ENCODE results near the gene UNC119. TPM values are rescaled to one million over a fixed set of nuclear protein-coding genes. Genes with fewer than 3 reads are reported as not detected.
"Not testable (repeated sequence)": the region's sequence is repeated elsewhere in the genome, so short reads cannot be mapped to it uniquely, and the experiment has no call there.

UNC119 gene
- polyA plus RNA-seq (ENCODE audit: insufficient read length): 15.5 TPM

DNA sequence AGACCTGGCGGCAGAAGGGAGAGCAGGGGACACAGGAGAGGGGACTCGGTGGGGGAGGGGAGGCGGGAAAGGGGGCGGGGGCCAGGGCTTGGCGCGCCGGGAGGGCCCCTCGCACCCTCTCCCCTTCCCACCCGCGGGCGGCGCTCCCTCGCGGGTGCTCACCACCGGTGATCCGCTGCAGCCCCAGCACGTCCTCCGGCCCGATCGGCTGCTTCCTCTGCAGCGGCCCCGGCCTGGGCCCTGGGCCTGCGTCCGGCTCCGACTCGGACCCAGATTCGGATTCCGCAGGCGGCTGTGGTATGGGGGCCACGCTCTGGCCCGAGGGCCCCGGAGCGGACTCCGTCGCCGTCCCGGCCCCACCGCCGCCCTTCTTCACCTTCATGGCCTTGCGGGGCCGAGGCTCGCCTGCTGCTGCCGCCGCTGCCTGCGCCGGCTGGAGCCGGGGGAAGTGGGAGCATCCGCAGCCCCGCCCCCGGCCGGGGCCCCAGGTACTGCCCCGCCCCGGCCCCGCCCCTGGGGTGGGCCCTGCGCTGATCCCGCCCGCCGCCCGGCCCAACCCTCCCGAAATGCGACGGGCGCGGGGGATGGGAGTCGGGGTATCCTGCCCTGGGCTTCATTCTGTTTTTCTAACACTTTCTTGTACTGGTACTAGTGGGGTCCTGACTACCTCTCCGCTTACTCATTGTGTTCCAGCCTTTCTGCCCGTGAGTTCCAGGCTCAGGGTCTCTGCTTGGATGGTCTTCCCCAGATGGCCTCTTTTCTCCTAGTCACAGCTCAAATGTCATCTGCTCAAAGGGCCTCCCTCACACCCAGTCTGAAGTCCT is at the start of gene UNC119:
TSS of gene UNC119 (minus strand) at position 449 of the 824 bp plus-strand sequence. CDS start at position 382, 67 bp downstream.
- peak; percentile 85 for DNase-seq

DNA sequence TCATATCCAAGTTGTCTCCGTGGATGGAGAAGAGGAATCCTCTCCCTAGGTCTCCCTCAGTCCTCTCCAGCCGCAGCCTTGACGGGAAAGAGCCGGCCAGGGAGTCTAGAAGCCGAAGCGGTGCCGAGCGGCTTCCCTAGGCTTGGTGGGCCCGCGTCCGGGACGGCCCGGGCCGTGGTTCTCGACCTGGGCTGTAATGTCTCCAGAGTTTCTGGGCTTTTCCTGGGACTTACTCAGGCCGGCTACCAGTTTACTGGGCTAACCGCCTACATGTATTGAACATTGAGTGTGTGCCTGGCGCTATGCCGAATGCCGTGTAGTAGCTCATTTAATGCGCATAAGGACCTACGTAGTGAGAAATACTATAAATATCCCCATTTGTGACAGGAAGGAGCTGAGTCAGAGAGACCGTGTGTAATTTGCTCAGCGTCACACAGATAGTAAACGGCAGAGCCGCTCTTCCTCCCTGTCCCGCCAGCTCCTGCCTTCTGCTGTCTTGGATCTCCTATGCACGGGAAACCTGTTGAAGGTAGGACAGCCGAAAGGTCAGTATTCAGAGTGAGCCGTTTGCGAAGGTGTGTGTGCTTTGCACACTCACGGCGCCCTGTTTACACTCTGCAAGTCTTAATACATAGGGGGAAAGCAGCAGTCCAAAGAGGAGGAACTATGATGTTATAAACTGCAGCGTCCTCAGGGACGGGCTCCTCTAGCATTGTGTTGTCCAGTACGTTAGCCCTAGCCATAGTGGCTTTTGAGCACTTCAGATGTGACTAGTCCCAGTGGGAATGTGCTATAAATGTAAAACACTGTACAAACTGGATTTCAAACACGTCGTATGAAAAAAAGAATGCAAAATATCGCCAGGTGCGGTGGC is 47.1 kb upstream of the UNC119 start:
- peak; percentile 74 for DNase-seq

DNA sequence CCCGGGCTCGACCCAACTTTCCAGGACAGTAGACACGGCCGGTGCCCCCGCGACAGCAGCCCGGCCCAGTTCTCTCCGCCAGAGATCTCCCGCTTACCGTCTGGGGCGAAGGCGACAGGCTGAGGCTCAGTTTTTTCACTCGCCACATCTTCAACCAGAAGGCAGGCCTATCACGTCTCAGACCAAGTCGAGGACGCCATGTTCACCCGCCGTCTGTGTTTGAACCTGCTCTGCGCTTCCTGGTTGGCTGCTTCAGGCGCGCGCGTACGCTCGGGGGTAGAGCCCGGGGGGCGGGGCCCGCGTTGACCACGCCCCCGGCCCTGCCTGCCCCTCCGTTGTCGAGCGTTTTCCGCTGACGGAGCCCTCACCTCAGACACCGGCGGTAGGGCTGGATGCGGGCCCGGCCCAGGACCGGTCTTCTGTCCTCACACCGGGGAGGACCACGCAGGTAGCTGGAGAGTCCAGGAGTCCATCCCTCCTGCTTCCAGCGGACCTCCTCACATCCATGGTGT is 46.4 kb upstream of the UNC119 start, which contains the start of gene SPAG5:
TSS of gene SPAG5 (minus strand) at position 227 of the 512 bp plus-strand sequence. CDS start at position 148, 79 bp downstream.
- peak; percentile 94 for DNase-seq

DNA sequence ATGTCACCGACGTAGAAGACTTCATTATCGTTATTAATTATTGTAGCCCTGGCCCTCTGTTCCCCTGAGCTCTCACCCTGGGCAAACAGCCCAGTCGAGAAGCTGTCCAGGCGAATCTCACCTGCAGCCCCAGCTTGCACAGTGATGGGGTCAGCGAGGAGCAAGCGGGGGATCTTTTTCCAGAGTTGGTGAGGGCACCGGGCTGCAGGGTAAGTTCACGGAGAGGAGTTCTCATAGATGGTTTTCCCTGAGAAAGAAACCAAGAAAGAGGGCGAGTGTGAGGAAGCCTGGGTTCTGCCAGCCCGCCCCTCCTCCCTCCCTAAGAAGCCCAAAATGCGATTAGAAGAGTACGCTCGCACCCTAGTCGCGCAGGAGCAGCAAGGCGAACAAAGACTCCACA is 46.0 kb upstream of the UNC119 start:
- DNase-seq: no peak

DNA sequence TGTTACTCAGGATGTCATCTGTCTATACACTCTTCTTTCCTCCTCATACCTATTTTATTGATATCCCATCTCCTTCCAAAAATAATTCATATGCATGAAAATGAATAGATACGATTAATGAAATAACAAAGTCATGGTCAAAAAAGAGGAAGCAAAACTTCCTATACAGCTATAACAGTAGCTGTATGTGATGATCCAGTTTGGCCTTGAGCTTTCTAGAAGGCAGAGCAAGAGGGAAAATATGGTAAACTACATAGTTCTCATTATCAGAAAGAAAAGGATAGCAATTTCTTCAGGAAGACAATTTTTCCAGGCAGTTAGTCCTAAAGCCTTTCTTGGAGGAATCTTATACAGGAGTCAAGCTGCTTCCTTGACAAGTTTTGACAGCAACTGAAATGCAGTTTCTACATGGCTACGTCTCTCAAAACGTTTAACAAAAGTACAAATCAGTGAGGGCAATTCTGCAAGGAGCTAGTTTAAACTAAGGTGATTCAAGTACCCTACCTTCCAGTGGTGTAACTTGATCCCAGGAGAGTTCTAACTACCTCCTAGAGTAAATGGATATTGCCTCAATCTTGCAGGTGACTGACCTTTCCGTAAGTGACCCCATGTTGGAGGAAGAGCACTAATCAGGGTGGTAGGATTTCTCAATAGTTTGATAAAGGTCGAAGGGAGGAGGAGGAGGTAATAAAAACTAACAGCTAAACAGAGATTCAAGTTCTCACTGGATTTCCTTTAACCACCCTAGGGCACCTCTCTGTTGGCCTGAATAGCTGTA is 45.4 kb upstream of the UNC119 start:
- DNase-seq: no peak

DNA sequence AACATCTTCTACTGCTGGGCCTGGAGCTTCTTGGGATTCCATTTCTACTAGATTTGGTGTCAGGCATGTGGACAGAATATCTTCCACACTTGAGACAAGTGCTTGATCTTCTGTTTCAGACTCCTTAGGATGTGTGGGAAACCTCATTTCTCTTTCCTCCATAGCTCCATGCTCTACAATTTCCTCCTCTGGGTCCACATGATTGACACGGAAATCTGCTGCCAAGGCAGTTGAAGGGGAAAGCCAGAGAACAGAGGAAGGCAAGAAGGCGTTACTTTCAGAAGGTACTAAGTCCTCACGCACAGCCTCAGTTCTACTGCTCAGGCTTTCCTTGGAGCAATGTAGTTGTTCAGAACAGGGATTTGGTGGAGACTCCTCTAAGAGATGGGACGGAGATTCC is 39.8 kb upstream of the UNC119 start:
- DNase-seq: no peak

DNA sequence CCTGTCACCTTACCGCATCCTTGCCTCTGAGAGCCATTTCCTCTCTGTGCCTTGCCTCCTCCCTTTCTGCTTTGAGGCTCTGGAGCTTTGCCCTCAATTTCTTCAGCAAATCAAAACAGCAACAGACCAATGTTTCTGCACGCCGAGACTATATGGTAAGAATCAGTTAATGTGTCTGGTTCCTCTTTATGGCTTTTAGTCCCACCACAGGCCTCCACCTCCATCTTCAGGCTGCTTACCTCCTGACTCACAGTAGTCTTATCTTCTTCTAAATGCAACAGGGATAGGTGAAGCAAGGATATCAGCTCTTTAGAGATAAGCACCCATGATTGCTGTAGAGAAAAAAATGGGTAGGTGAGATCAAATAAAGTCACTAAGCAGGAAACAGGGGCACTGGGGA is 33.4 kb upstream of the UNC119 start:
- DNase-seq: no peak

DNA sequence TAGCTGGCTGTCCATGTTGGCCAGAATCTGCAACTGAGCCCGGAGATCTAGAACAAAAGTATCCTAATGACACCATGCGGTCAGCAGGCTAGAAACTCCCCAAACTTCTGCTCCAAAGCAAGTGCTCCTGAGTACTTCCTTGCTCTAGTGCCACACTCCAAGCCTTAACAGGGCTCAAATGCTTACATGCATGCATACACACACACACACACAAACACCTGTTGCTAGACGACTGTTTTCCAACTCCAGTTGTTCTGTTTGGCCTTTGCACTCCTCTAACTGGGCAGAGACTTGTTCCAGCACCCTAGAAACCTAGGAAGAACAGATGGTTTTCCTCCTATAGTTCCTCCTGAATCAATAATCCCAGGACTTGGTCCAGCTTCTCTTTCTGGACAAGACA is 32.0 kb upstream of the UNC119 start:
- DNase-seq: no peak

DNA sequence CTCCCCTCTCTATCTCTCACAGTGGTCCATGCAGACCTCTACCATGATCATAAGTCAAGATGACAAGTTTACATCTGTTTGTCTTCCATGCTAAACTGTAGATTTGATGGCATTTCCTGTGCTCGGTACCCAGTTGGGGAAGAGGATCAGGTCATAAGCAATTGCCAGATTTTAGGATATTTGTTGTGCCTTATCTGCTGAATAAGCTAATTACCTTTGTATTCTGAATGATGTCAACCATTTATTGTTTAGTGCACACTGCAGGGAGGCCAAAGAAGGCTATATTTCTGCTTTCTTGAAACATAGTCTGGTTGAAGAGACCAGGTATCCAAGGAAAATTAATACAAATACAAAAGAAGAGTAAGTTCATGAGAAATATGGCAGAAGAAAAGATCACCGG is 30.1 kb upstream of the UNC119 start:
- DNase-seq: no peak

DNA sequence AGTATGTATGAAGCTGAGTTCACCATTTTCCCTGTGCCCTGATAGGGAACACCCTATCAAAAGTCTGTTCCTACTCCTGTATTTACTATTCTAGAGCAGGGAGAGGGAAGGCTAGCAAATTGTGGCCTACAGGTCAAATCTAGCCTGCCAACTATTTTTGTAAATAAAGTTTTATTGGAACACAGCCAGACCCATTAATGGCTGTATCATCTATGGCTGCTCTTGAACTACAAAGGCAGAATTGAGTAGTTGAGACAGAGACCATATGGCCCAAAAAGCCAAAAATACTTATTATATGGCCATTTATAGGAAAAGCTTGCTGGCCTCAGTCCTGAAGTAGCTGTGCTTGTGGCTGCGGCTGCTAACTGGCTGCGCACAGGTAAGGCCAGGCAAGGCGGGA is 28.5 kb upstream of the UNC119 start:
- DNase-seq: no peak

DNA sequence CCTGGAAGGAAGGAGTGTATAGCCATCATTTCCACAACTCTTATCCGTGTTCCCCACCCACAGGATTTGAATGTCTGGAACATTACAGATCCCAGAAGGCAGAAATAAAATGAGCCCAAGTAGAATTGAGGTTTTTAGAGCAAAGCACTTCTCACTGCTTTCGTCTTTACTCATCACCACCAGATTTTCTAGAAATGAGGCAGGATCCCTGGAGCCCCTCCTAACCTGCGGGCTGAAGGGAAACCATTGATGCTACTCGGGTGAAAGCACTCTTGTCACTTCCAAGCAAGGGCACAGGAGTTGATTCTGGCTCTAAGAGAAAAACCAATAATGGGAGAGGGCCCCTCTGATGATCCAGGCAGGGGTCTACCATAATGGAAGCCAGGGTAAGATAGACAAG is 27.1 kb upstream of the UNC119 start:
- DNase-seq: no peak

DNA sequence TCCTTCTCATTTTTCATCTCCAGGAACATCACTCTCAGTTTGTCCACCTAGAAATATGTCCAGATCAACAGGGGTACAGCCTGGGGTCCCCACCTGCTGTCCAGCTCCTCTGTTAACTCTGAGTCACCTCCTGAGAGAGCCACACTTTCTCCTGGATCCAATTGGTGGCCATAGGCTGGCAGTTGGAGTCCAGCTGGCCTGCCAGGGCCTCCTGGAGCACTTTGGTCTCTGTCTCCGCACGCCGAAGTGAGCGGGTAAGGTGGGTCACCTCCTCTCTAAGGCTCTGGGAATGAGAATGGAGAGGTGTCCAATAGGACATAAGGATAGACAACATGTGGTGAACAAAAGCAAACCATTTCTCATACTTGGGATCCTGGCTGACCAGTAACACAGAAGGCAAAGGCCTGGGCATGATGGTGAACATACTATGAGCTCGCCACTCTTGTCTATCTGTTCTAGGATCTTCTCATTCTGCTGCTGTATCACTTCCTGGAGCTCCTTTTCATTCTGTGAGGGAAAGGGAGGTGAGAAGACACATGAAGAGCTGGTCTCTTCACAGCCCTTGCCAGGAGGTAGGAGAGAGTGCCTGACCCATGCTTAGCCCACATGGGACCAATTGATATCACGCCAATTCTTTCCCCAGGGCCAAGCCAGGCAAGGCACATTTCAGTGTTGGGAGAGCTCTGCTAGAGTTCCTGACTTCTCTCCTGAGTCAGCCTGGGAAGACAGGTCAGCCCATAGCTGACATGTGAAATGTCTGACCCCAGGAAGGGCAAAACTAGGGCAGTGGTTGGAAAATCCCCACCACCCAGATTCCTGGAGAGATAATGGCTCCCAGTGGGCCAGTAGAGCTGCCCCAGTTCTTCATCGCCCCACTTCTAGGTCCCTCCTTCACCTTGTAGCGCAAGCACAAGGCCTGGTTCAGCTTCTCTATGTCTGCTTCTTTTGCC is 26.1 kb upstream of the UNC119 start:
- DNase-seq: no peak

DNA sequence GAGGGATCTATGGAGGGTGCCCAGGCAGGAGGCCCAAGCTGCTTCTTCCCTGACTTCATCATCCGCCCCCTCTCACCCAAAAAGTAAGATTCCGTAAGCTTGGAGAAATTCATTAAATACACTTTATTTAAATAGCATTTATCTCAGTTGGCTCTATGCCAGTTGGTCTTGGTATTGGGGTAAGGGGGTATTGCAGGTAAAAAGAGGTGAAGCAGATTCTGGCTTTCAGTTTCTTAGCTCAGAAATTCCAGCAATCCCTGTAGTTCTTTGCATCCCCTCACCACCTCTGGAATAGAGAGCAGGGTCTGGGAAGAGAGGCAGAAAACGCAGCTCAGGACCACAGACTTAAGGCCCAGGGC is 25.0 kb upstream of the UNC119 start:
- DNase-seq: no peak

DNA sequence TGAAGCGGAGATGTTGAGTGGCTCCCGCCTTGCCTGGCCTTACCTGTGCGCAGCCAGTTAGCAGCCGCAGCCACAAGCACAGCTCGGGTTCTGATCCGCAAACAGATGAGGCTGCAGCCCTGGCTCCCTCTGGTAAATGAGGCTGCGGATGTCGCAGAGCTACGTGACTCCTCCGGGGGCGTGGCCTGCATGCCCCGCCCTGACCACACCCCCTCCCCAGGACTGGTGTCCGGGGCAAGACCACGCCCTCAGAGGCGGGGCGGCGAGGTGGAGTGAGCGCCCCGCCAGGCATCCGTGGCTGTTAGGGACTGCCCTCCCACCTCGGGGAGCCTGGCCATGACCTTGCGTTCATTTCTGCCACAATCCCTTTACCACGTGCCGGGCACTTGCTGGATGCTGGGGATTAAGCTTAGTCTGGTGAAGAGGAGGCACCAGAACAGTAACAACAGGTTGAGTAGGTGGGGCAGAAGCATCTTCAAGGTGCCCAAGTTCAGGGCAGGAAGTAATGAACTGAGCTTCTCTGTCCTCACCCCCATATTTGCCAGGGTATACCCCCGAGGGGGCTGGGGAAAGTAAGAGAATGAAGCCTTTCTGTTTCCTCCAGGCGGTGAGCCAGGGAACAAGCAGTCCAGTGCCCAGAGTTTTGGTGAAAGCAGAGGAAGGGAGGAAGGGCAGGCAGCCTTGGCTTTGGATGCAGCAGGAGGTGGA is 24.5 kb upstream of the UNC119 start, which contains the start of gene ALDOC:
TSS of gene ALDOC (minus strand) at position 138 of the 708 bp plus-strand sequence. CDS start 1,363 bp downstream, outside the sequence.
- peak; percentile 84 for DNase-seq

DNA sequence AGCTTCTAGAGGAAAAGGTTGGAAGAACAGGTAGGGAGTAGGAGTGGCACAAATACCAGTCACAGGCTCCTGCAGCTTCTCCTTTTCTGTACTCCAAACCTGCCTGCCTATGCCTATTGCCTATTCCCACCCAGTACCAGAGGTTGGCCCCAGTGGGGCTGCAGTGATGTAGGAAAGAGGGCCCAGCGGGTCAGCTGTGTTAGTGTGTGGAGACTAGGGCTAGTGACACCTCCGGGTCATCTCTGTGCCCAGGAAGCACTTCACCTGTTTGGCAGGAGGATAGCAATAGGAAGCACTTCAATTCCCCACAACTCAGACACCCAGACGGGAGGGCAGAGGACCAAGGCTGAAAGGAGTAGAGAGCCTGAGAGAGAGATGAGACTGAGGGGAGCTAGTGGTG is 23.6 kb upstream of the UNC119 start:
- DNase-seq: not testable (repeated sequence)

DNA sequence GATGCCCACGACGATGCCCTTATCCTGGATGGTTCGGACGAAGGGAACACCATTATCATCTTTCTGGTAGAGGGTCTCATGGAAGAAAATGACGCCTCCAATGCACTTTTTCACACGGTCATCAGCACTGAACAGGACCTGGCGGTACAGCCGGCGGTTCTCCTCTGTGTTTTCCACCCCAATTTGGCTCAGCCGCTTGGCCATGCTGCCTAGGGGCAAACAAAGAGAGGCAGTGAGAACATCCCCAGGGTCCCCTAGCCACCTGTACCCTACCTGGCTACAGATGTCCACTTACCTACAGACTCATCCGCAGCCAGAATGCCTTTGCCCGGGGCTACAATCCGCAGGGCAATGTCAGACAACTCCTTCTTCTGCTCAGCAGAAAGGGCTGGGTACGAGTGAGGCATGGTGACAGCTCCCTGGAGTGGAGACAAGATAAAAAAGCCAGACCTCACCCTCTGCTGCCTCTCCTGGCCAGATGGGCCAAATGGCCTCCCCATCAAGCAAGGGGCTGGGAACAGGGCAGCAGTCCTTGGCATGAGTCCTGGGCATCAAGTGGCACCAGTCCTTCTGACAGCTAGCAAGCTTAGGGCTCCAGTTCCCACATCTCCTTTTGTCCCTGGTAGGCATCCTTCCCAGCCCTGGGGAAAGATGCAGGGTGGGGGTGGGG is 22.8 kb upstream of the UNC119 start:
- DNase-seq: no peak

DNA sequence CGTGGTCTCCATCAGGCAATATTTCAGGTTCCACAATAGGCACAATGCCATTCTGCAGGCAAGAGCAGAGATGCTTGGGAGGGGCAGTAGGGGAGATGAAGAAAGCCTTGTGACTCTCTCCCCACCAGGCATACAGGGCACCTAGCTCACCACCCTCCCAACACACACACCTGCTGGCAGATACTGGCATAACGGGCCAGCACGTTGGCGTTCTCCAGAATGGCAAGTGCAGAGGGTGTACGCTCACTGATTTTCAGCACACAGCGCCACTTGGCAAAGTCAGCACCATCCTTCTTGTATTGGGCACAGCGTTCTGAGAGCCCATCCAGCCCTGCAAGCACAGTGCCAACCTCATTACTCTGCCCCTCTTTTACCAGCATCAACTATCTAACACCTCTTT is 22.1 kb upstream of the UNC119 start:
- no peak for DNase-seq

DNA sequence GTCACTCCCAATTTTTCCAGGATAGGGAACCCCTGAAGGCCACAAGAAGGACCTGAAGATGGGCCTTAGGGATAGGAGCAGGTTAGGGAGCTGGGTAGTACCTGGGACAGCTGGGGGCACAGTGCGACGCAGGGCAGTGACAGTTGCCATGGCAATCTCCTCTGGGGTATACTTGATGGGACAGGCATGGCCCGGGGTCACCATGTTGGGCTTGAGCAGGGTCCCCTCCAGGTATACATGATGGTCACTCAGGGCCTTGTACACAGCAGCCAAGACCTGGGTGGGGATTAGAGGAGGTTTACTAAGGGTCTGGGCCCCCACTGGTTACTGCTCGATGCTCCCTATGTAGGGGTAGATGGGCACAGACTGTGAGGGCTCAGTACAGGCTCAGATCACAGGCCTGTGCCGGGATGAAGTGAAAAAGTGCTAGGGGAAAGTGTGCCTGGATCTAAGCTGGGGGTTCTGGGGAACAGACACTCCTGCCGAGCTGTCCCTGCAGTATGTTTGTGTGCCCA is 21.6 kb upstream of the UNC119 start:
- no peak for DNase-seq

DNA sequence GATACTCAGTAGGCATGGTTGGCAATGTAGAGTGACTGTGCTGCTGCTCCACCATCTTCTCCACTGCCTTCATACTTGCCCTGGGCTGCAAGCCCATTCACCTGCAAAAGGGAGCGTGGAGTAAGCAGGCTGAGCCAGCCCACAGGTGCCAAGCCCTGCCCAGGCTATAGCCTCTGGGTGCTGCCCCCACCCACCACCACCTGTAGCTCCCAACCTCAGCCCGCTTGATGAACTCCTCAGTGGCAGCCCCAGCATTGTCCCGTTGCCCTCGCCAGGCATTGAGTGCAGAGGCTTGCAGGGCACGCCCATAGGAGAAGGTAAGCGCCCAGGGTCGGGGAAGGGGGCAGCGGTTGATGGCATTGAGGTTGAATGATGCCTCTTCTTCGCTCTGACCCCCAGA is 21.1 kb upstream of the UNC119 start:
- DNase-seq: no peak

DNA sequence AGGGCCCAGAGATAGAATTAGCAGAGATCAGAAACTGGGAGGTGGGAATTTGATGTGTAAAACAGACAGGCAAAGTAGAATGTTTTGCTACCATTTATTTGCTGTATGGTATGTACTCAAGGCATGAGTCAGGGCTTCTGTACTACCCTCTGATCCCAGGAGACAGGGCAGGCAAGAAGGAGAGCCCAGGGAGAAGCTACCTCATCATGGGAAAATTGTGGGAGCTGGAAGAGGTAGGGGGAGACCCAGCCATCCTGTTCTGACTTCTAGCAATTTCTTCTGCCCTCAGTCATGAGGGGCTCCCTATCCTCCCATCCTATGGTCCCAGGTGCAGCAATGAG is 20.6 kb upstream of the UNC119 start:
- no peak for DNase-seq

Measured in hindlimb muscle (tissue), 1 donor.